Motor neuron (in vitro differentiated cells): ENCODE measurements around the gene TMTC2. TPM values are rescaled to one million over a fixed set of nuclear protein-coding genes. Genes with fewer than 3 reads are reported as not detected.
A peak's percentile ranks its signal among the peaks of the same experiment; 100 is the strongest.
"Not testable (repeated sequence)": the region's sequence is repeated elsewhere in the genome, so short reads cannot be mapped to it uniquely, and the experiment has no call there.

ENCODE experiments used
- ATAC-seq, 8 experiments: fragments of 200-7000 bp; cut with Tn5 transposase; replicated peaks in 6 of 8; 2 replicates each; pipeline ENCODE4 v1.8.0; 2021; ENCODE audit warnings: mild to moderate bottlenecking in 8 of 8, moderate library complexity in 8 of 8
- H3K27ac ChIP-seq, 2 donors: fragments of 250-450 bp; sonication (Bioruptor Pico); 2 replicates each; pipeline ENCODE4 v1.9.0; 2021; ENCODE audit warnings: antibody characterized with exemption in 2 of 2, mild to moderate bottlenecking in 2 of 2, moderate library complexity in 1 of 2
- H3K4me1 ChIP-seq, 2 donors: fragments of 250-450 bp; sonication (Bioruptor Pico); replicated peaks in 1 of 2; 2 replicates each; pipeline ENCODE4 v1.6.1; 2021; ENCODE audit warnings: antibody characterized with exemption in 2 of 2, mild to moderate bottlenecking in 2 of 2, moderate library complexity in 1 of 2
- H3K4me3 ChIP-seq, 5 donors: fragments of 250-450 bp; sonication (Bioruptor Pico); 2 replicates each; pipeline ENCODE4 v1.9.0; 2021; ENCODE audit warnings: antibody characterized with exemption in 5 of 5, mild to moderate bottlenecking in 5 of 5, moderate library complexity in 4 of 5
- WGBS, 10 experiments: fragments of 450-650 bp; shearing (Covaris generic); methylation state at CpG; one replicate each; pipeline ENCODE4 v1.0.0; 2022; 5-methylcytosine and 5-hydroxymethylcytosine counted together
- in situ Hi-C, 9 experiments: fragments of 400-800 bp; cut with MboI; loops; one replicate each; pipeline ENCODE4 v1.15.0; 2021; ENCODE audit warnings: low sequenced_read_pairs in 9 of 9, low pct_unique_long_range_greater_than_20kb in 2 of 9; ENCODE audit not compliant: unreplicated experiment in 9 of 9
- total RNA-seq, 8 experiments: library from RNA; unstranded; fragments of 300-600 nt; gene quantifications; 2 replicates each; pipeline versions ENCODE4 v1.2.3 to v1.2.4, GENCODE V29; 2022

TMTC2 gene
- total RNA-seq, 8 experiments from 2014 or later, result 11.4 to 49.3 (median 31.3) TPM

GRCh38 chr12:82841487-82841904, 154.8 kb downstream of the TMTC2 start:
- Histone ChIP-seq H3K4me1 (peaks cover 18 to 39% of the 10 kb centered on the region in 2 donors), H3K27ac (no peak overlapping the region), H3K4me3 (no peak overlapping the region)
- ATAC-seq, result peak in 1 of 8 experiments; percentile 53
- in situ Hi-C loops, result no loop called here
- WGBS, 10 experiments, result 0 to 100% (median 78%) methylated on average over 2 to 7 of the region's 7 CpGs

GRCh38 chr12:82842480-82842879, 155.8 kb downstream of the TMTC2 start:
- no peak for ATAC-seq
- in situ Hi-C loops, result no loop called here
- Histone ChIP-seq H3K4me1 (peaks cover 18 to 34% of the 10 kb centered on the region in 2 donors), H3K4me3 (no peak overlapping the region), H3K27ac (no peak overlapping the region)
- WGBS, 10 experiments, result 92 to 100% (median 100%) methylated on average over 1 to 3 of the region's 3 CpGs; no CpG with 5 or more reads in 3 of the 10 experiments

GRCh38 chr12:82845076-82845475, 158.4 kb downstream of the TMTC2 start:
- ATAC-seq, H3K4me3 ChIP-seq, H3K27ac ChIP-seq, in situ Hi-C loops: not testable (repeated sequence)
- WGBS, 10 experiments, result 100% methylated on average over 1 to 2 of the region's 7 CpGs; no CpG with 5 or more reads in 7 of the 10 experiments
- peaks cover 4 to 17% of the 10 kb centered on the region in 2 donors for H3K4me1 ChIP-seq

GRCh38 chr12:82848845-82849244, 162.1 kb downstream of the TMTC2 start:
- WGBS, 10 experiments, result 43 to 100% (median 93%) methylated on average over 2 to 3 of the region's 3 CpGs; no CpG with 5 or more reads in 2 of the 10 experiments
- Histone ChIP-seq H3K4me1 (peaks cover 7 to 11% of the 10 kb centered on the region in 2 donors), H3K27ac (no peak overlapping the region), H3K4me3 (no peak overlapping the region)
- in situ Hi-C loops, result no loop called here
- no peak for ATAC-seq

- 33 to 100% (median 100%) methylated on average over 1 of the region's 1 CpG; no CpG with 5 or more reads in 2 of the 10 experiments for WGBS, 10 experiments
- no peak overlapping the region for H3K27ac ChIP-seq
- H3K4me1 ChIP-seq, result peaks cover 7 to 11% of the 10 kb centered on the region in 2 donors
- in situ Hi-C loops, result no loop called here
- no peak for ATAC-seq
- H3K4me3 ChIP-seq, result no peak overlapping the region
Observed at GRCh38 chr12:82852529-82852928, 165.8 kb downstream of the TMTC2 start.

GRCh38 chr12:82855872-82856271, 169.2 kb downstream of the TMTC2 start:
- in situ Hi-C loops, result no loop called here
- H3K4me1 ChIP-seq, result no peaks in the 10 kb centered on the region
- ATAC-seq, result no peak
- no peak overlapping the region for H3K4me3 ChIP-seq
- no peak overlapping the region for H3K27ac ChIP-seq

- H3K4me1 ChIP-seq, result no peaks in the 10 kb centered on the region
- in situ Hi-C loops, result no loop called here
- no peak for ATAC-seq
- no peak overlapping the region for H3K4me3 ChIP-seq
- no peak overlapping the region for H3K27ac ChIP-seq
- WGBS, 10 experiments, result 86 to 100% (median 92%) methylated on average over 1 to 6 of the region's 7 CpGs; no CpG with 5 or more reads in 4 of the 10 experiments
Observed at GRCh38 chr12:82857276-82857675, 170.6 kb downstream of the TMTC2 start.

GRCh38 chr12:82857911-82858533, 171.3 kb downstream of the TMTC2 start:
- WGBS, 10 experiments, result 60 to 96% (median 81%) methylated on average over 3 to 10 of the region's 10 CpGs
- Histone ChIP-seq H3K4me1 (no peaks in the 10 kb centered on the region), H3K27ac (no peak overlapping the region), H3K4me3 (no peak overlapping the region)
- in situ Hi-C loops, result no loop called here
- no peak for ATAC-seq

- in situ Hi-C loops, result no loop called here
- H3K4me3 ChIP-seq, result no peak overlapping the region
- ATAC-seq, result no peak
- no peak overlapping the region for H3K27ac ChIP-seq
- H3K4me1 ChIP-seq, result no peaks in the 10 kb centered on the region
- WGBS, 10 experiments, result 53 to 100% (median 71%) methylated on average over 1 to 3 of the region's 3 CpGs; no CpG with 5 or more reads in 1 of the 10 experiments
Observed at GRCh38 chr12:82858534-82858917, 171.8 kb downstream of the TMTC2 start.

- in situ Hi-C loops, result no loop called here
- no peak overlapping the region for H3K27ac ChIP-seq
- peaks cover 4 to 9% of the 10 kb centered on the region in 2 donors for H3K4me1 ChIP-seq
- H3K4me3 ChIP-seq, result no peak overlapping the region
- no peak for ATAC-seq
- WGBS, 10 experiments, result 20 to 89% (median 57%) methylated on average over 1 of the region's 1 CpG; no CpG with 5 or more reads in 1 of the 10 experiments
Observed at GRCh38 chr12:82862069-82862841, 175.5 kb downstream of the TMTC2 start.

GRCh38 chr12:82862876-82863649, 176.4 kb downstream of the TMTC2 start:
- no peak overlapping the region for H3K27ac ChIP-seq
- H3K4me1 ChIP-seq, result peaks cover 9 to 13% of the 10 kb centered on the region in 2 donors
- WGBS, 10 experiments, result 23 to 100% (median 88%) methylated on average over 2 to 6 of the region's 6 CpGs
- no peak overlapping the region for H3K4me3 ChIP-seq
- peak in 2 of 8 experiments; percentile 36 to 38 for ATAC-seq
- in situ Hi-C loops, result no loop called here

- Histone ChIP-seq H3K27ac (no peak overlapping the region), H3K4me1 (peaks cover 31 to 42% of the 10 kb centered on the region in 2 donors), H3K4me3 (no peak overlapping the region)
- WGBS, 10 experiments, result 71 to 96% (median 88%) methylated on average over 2 to 4 of the region's 4 CpGs; no CpG with 5 or more reads in 1 of the 10 experiments
- in situ Hi-C loops, result no loop called here
- peak in 2 of 8 experiments; percentile 45 to 48 for ATAC-seq
Observed at GRCh38 chr12:82866227-82866775, 179.6 kb downstream of the TMTC2 start.

GRCh38 chr12:82866946-82867345, 180.2 kb downstream of the TMTC2 start:
- 39 to 95% (median 80%) methylated on average over 1 to 3 of the region's 3 CpGs; no CpG with 5 or more reads in 1 of the 10 experiments for WGBS, 10 experiments
- Histone ChIP-seq H3K4me3 (no peak overlapping the region), H3K27ac (no peak overlapping the region), H3K4me1 (peaks cover 35 to 48% of the 10 kb centered on the region in 2 donors)
- in situ Hi-C loops, result no loop called here
- no peak for ATAC-seq
